Endothelial cell of umbilical vein (primary cell): ENCODE measurements around the gene ZNF688.

ENCODE experiments used
- EZH2 ChIP-seq: IDR thresholded peaks from 2 replicates; pipeline ENCODE4 v1.6.1; 2012; ENCODE audit warnings: borderline replicate concordance, low read depth, mild to moderate bottlenecking, moderate library complexity, low read length, inconsistent platforms; ENCODE audit not compliant: severe bottlenecking
- MYC ChIP-seq: IDR thresholded peaks from one replicate; pipeline ENCODE4 v1.6.1; 2011; ENCODE audit warnings: mild to moderate bottlenecking, low read depth, low read length
- POLR2A ChIP-seq: IDR thresholded peaks from 2 replicates; pipeline ENCODE4 v1.6.1; 2012; ENCODE audit warnings: low read depth, mild to moderate bottlenecking, control low read depth, low read length
- POLR2AphosphoS5 ChIP-seq: IDR thresholded peaks from 2 replicates; pipeline ENCODE4 v1.6.1; 2012; ENCODE audit warnings: low read depth, mild to moderate bottlenecking, control low read depth, low read length, moderate library complexity; ENCODE audit not compliant: insufficient read depth
- TF ChIP-seq, protein P1 (sequence below), 2 donors: IDR thresholded peaks; 1 replicate in 1 of 2; 2 replicates in 1 of 2; pipeline ENCODE4 v1.5.1; 2011; ENCODE audit warnings: low read length in 2 of 2, mild to moderate bottlenecking in 2 of 2, moderate library complexity in 2 of 2, control low read depth in 1 of 2, inconsistent platforms in 1 of 2, low read depth in 1 of 2; ENCODE audit not compliant: insufficient read depth in 1 of 2; ENCODE audit errors: extremely low read depth in 1 of 2
- TF ChIP-seq, protein P2 (sequence below): IDR thresholded peaks from 2 replicates; pipeline ENCODE4 v1.6.1; 2011; ENCODE audit not compliant: insufficient read depth, insufficient read length

DNA sequence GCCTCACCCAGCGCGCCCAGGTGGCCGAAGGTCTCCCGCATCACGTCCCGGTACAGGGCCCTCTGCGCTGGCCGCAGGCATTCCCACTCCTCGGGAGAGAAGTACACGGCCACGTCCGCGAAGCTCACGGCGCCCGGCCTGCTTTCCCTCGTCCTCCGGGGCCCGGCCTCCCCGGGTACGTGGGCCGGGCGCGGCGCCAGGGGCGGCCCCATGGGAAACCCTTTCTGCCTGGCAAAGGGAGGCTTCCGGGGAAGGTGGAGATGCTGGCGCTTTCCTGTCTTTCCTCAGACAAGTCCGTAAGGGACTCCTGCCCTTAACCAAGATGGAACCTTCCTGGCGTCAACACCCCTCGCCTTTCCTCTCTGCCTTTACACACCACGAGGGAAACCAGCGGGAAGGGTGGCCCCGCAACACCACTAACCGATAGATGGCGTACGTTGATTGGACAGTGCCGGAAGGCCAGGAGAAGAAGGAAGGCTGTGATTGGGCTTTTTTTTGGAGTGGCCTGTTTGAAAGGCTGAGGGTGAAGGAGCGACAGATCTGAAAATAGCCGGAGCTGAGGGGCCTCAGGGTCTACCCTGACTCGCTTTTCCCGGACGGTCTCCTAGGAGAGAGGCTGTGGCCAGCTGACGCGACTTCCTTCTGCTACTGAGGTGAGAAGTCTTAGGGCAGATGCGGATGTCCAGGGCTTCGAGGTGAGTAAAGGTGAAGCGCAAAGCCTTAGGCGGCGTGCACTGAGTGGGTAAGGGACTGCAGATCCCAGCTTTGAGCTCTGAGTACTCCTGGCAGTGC is 14.1 kb upstream of the ZNF688 start, which contains the start of gene ZNF785:
- TF ChIP-seq, protein P1, sequence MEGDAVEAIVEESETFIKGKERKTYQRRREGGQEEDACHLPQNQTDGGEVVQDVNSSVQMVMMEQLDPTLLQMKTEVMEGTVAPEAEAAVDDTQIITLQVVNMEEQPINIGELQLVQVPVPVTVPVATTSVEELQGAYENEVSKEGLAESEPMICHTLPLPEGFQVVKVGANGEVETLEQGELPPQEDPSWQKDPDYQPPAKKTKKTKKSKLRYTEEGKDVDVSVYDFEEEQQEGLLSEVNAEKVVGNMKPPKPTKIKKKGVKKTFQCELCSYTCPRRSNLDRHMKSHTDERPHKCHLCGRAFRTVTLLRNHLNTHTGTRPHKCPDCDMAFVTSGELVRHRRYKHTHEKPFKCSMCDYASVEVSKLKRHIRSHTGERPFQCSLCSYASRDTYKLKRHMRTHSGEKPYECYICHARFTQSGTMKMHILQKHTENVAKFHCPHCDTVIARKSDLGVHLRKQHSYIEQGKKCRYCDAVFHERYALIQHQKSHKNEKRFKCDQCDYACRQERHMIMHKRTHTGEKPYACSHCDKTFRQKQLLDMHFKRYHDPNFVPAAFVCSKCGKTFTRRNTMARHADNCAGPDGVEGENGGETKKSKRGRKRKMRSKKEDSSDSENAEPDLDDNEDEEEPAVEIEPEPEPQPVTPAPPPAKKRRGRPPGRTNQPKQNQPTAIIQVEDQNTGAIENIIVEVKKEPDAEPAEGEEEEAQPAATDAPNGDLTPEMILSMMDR (IDR thresholded peaks at IDR 0.05; ENCODE audit: extremely low read depth in 1 of 2, insufficient read depth in 1 of 2, low read depth in 1 of 2, low read length in 2 of 2): no peak
- TF ChIP-seq POLR2AphosphoS5 (peak; percentile 56), POLR2A (peak; percentile 55), EZH2 (no peak), MYC (peak; percentile 96)
- TF ChIP-seq, protein P2, sequence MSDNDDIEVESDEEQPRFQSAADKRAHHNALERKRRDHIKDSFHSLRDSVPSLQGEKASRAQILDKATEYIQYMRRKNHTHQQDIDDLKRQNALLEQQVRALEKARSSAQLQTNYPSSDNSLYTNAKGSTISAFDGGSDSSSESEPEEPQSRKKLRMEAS: peak; percentile 98
